ELF-1 (cell line): ENCODE measurements around the gene MGAT3.
"Not testable (repeated sequence)": the region's sequence is repeated elsewhere in the genome, so short reads cannot be mapped to it uniquely, and the experiment has no call there.

Source experiments
- DNase-seq: peaks from one replicate; pipeline ENCODE4 v3.0.0-alpha.2; 2016; ENCODE audit warnings: low read depth, low spot score

MGAT3 gene, protein sequence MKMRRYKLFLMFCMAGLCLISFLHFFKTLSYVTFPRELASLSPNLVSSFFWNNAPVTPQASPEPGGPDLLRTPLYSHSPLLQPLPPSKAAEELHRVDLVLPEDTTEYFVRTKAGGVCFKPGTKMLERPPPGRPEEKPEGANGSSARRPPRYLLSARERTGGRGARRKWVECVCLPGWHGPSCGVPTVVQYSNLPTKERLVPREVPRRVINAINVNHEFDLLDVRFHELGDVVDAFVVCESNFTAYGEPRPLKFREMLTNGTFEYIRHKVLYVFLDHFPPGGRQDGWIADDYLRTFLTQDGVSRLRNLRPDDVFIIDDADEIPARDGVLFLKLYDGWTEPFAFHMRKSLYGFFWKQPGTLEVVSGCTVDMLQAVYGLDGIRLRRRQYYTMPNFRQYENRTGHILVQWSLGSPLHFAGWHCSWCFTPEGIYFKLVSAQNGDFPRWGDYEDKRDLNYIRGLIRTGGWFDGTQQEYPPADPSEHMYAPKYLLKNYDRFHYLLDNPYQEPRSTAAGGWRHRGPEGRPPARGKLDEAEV

DNA sequence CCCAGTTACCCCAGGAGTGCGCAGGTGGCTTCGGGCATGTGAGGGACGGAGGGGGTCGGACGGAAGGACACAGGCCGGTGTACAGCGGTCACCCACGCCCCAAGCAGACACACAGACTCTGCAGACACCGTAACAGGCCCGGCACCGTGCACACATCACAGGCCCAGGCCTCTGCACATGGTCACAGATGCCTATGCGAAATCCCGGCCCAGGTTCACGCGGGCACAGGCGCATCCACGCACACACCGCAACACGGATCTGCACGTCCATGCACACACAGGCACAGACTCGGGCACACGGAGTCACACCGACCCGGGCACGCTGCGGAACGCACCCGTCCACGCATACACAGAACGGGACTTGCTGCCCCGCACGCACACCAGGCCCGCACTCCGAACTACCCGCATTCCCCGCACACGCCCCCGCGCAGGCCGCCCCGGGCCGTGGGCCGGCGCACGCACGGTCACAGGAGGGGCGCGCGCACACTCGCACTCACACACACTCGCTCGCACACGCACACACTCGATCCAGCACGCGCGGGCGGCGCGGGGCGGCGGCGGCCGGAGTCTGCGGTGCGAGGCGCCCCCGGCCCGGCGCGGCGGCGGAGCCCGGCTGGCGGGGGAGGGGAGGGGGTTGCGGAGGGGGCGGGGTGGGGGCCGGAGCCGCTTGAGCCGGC is at the start of gene MGAT3:
TSS of gene MGAT3 (plus strand) at position 491 of the 676 bp plus-strand sequence. CDS start 30,336 bp downstream, outside the sequence.
- DNase-seq, result no peak

DNA sequence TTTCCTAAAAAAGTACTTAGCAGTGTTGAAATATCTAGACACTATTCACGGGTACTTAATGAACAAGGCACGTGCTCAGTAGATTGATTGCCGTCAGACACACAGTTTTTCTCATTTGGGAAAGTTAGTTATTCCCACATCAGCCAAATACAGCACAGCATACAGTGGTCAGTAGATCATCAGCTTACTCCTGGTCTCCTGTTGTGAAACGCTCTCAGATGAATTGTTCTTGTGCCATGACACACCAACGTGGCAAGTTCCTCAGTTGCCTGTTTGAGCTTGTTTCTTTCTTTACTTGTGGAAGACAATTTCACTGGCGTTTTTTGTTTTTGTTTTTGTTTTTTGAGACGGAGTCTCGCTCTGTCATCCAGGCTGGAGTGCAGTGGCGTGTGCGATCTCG is 48.6 kb upstream of the MGAT3 start:
- no peak for DNase-seq

DNA sequence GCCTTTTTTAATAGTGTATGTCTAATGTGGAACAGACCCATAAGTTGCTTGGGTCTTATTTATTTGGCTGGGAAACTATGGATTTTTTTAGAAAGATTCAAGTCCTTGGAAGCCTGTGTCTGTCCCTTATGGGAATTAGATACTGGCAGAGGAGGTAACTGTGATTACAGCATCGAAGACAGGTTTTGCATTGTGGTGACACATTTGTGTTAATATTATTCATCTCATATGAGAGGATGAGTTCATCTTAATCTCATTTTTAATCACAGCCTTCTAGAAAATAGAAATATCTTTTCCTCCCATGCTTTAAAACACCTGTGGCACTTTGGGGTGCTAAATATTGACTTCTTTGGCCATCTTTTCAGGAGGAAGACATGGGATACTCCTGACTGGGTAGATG is 48.0 kb upstream of the MGAT3 start:
- no peak for DNase-seq

DNA sequence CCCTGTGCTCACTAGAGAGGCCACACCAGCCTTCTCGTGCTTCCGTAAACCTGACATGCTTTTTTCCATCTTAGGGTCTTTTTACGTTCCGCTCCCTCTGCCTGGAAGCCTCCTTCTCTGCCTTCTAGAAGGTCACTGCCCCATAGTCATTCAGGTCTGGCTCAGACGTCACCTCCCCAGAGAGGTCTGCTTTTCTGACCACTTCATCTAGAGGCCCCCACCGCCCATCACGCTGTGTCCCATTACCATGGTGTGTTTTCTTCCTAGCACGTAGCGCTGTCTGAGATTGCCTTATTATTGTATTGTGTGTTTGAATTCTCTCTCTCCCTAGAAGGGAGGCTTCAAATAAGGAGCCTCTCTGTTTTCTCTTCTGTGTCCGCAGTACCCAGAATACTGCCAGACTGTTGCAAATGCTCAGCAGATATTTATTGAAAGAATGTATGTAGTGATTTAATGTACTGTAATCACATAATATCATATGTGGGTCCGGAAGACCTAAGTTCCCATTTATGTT is 47.2 kb upstream of the MGAT3 start:
- no peak for DNase-seq

DNA sequence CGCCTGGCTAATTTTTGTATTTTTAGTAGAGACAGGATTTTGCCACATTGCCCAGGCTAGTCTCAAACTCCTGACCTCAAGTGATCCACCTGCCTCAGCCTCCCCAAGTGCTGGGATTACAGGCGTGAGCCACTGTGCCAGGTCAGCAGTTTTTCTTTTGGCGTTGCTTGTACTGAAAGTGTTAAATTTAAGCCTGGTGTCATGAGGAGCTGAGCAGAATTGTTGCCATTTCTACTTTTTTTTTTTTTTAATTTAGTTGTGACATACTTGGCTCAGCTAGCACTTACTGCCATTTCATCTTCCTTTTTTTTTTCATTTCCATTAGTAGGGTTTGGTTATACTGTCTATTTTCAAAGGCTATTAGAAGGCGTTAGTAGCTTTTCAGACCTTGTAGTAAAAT is 46.5 kb upstream of the MGAT3 start:
- no peak for DNase-seq

DNA sequence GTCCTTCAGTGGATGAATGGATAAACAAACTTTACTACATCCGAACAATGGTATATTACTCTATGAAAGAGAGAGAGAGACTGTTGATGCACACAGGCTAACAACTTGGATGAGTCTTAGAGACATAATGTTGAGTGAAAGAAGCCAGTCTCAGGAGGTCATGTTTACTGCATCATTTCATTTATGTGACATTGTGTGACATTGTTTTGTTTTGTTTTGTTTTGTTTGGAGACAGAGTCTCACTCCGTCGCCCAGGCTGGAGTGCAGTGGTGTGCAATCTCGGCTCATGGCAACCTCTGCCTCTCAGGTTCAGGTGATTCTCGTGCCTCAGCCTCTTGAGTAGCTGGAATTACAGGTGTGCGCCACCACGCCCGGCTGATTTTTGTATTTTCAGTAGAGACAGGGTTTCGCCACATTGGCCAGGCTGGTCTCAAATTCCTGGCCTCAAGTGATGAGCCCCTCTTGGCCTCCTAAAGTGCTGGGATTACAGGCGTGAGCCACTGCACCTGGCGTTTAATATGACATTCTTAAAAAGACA is 44.9 kb upstream of the MGAT3 start:
- DNase-seq, result not testable (repeated sequence)

DNA sequence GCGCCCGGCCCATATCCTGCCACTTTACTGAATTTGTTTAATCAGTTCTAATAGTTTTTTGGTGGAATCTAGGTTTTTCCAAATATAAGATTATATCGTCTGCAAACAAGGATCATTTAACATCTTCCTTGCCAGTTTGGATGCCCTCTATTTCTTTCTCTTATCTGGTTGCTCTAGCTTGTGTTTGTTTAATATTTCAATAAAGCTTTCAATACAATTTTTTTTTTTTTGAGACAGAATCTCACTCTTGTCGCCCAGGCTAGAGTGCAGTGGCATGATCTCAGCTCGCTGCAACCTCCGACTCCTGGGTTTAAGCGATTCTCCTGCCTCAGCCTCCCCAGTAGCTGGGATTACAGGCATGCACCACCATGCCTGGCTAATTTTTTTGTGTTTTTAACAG is 43.6 kb upstream of the MGAT3 start:
- DNase-seq, result not testable (repeated sequence)

DNA sequence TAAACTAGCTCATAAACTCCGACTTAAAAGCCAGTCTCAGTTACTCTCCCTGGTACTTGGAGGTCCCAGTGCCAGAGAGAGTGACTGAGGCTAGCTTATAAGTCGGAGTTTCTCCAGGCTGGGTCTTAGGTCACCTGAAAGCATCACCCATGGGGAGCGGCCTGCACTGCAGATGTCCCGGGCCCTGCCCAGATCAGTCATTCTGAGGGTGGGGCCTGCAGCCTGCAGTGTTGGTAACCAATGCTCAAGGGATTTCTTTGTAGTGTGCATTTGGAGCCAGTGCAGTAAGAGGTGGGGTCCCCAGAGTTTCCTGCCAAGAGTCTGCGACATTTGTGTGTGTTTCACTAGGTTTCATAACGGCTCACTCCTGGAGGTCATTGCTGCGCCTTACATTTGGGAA is 42.4 kb upstream of the MGAT3 start:
- no peak for DNase-seq

DNA sequence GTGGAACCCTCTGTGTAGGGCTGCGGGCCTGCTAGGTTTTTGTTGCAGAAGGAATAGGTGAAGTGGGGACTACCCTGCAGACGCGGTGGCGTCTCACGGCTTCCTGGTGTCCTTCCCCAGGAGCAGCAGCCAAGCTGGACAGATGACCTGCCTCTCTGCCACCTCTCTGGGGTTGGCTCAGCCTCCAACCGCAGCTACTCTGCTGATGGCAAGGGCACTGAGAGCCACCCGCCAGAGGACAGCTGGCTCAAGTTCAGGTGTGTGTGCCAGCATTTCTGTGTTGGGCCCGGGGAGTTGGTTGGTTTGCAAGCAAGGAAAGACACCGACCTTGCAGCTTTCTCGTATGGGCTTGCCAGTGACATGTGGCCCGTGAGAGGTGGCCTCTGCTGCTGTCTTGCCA is 41.9 kb upstream of the MGAT3 start:
- no peak for DNase-seq

DNA sequence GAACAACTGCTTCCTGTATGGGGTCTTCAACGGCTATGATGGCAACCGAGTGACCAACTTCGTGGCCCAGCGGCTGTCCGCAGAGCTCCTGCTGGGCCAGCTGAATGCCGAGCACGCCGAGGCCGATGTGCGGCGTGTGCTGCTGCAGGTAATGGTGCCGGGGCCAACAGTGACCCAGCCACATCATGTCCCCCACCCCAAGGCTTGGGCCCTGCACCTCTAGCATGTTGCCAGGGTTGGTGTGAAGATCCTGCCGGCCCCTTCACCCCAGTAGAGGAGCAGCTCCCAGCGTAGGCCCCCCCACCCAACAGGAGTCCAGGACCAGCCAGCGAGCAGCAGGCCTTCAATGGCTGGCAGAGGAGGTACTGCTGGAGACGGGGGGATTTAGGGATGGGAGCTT is 41.3 kb upstream of the MGAT3 start:
- DNase-seq, result no peak

DNA sequence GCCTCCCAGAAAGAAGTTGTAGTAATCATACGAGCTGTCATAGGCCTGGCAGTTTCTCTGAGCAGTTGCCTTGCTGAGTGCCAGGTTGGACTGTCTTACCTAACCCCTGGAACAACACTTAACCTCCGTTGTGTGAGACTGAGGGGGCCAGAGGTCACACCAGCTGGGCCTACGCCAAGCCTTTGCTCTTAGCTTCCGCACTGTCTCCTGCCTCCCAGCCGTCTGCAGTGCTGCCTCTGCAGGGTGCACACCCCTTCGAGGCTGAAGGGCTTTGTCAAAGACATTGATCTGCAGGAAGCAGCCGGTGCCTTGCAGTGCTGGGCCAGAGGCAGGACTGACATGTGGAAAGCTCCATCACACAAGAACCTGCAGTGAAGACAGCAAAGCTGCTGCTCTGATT is 40.5 kb upstream of the MGAT3 start:
- DNase-seq, result peak; percentile 26

DNA sequence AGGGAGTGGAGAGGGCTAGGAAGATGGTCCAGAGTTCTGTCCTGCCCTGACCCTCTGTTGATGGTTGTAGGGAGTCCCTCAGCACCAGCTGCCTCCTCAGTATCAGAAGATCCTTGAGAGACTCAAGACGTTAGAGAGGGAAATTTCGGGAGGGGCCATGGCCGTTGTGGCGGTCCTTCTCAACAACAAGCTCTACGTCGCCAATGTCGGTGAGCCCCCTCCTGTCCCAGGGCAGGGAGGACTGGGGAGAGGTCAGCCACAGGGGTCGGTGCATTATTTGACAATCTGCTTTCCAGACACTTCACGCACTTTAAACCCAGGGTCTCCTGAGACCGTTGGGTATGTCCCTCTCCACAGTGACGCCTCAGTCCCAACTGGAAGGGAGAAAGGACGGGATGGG is 39.2 kb upstream of the MGAT3 start:
- no peak for DNase-seq

DNA sequence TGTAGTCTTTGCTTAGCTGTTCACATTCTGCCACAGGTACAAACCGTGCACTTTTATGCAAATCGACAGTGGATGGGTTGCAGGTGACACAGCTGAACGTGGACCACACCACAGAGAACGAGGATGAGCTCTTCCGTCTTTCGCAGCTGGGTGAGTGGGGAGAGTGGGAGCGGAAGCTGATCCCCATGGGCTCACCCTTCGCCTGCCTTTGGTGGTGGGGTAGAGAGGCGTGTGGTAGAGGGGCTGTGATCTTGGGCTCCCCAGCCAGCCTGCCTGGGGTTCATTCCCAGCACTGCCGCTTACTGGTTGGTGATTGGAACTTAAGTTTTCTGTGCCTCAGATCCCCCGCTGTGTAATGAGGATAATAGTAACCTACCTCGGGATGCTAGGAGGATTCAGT is 38.1 kb upstream of the MGAT3 start:
- DNase-seq, result no peak

DNA sequence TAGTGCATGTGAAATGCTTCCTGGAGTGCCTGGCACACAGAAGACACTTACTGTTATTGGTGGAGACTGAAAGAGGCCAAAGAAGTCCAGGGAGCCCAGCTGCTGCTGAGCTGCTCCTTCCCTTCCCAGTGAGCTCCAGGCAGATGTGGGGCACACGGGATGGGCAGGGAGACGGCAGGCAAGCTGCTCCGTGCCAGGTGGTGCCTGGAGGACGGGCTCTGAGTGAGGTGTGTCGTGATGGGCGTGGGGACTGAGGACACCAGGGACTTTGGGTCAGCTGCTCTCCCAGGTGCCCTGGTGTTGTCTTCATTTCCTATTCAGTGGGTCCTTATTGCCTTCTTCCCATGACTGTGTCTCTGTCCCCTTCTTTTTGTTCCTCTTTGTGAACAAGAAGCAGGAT is 37.7 kb upstream of the MGAT3 start:
- no peak for DNase-seq

DNA sequence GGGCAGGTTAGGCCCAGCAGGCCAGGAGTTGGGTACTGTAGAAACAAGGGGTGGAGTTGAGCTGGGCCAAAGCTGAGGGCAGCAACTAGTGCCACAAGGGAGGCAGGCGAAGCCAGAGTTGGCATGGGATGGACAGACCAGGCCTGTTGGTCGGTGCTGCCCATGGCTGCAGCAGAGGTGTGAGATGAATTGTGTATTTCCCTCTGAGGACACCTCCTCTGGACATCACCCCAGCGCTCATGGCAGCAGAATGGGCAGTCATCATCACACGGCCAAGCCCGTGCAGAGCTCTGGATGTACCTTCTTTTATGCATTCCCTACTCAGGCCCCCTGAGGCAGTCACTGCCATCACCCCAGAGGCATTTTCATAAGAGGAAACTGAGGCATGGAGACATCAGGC is 36.9 kb upstream of the MGAT3 start:
- DNase-seq, result no peak

DNA sequence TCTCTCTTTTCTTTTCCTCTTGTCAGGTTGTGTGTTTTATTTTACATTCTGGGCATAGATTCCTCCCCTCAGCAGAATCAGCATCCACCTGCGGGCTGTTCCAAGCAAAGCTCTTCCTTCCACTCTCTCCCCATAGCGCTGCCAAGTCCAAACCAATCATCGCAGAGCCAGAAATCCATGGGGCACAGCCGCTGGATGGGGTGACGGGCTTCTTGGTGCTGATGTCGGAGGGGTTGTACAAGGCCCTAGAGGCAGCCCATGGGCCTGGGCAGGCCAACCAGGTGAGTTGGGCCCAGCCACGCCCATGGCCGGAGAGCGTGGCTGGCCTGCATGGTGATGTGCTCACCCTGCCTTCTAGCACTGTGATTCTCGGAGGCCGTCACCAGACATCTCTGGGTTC is 35.1 kb upstream of the MGAT3 start:
- DNase-seq, result no peak

DNA sequence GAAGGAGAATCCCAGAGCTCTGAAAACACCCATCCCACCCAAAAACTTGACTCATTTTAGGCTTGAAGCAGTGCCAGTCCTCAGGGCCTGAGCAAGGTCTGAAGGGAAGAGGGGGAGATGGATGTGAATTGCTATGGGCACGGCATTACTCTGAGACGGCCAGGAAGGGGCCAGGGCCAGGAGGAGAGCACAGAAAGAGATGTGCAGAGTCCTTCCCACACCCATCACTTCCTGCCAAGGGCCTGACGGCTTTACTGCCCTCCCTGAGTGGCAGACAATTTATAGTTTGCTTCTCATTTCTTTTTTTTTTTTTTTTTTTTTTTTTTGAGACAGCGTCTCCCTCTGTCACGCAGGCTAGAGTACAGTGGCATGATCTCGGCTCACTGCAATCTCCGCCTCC is 34.7 kb upstream of the MGAT3 start:
- DNase-seq, result no peak

DNA sequence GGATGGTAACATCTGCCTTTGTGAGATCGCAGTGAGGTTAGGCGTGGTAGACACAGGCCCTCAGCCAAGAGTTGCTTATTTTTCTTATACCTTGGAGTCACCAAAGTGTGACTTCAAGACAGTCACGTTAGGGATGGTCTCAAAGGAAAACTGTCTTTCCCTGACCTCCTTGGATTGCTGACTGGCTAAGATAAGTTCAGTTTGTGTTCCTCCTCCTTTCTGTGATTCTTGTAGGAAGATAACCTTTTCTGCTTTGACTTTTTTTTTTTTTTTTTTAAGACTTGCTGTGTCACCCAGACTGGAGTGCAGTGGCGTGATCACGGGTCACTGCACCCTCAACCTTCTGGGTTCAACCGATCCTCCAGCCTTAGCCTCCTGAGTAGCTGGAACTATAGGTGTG is 34.1 kb upstream of the MGAT3 start:
- DNase-seq, result no peak

DNA sequence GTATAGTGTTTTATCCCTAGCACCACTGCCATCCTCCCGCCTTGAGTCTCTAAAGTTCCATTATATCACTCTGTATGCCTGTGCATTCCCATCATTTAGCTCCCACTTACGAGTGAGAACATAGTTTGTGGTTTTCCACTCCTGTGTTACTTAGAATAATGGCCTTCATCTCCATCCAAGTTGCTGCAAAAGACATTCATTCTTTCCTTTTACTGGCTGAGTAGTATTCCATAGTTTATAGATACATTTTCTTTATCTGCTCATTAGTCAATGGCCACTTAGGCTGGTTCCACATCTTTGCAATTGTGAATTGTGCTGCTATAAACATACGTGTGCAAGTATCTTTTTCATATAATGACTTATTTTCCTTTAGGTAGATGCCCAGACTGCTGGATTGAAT is 32.8 kb upstream of the MGAT3 start:
- DNase-seq, result no peak

DNA sequence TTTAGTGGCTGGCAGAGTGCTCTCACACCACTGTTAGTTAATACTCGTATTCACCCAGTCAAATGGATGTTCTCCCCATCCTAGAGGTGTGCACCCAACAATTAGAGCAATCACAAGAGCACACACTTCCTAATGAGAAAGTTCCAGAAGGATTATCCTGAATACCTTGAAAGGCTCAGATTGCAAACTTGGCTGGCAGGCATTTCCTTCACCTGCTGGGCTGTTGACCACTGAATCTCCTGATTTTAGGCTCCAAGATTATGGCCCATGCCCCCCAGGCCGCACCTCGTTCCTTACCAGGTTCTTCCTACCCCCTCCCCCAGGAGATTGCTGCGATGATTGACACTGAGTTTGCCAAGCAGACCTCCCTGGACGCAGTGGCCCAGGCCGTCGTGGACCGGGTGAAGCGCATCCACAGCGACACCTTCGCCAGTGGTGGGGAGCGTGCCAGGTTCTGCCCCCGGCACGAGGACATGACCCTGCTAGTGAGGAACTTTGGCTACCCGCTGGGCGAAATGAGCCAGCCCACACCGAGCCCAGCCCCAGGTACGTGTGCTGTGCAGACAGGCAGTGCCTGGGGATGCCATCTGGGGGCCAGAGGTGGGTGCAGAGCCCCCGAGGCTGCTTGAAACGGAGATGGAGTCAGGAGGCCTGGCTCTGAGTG is 30.3 kb upstream of the MGAT3 start:
- DNase-seq, result no peak

DNA sequence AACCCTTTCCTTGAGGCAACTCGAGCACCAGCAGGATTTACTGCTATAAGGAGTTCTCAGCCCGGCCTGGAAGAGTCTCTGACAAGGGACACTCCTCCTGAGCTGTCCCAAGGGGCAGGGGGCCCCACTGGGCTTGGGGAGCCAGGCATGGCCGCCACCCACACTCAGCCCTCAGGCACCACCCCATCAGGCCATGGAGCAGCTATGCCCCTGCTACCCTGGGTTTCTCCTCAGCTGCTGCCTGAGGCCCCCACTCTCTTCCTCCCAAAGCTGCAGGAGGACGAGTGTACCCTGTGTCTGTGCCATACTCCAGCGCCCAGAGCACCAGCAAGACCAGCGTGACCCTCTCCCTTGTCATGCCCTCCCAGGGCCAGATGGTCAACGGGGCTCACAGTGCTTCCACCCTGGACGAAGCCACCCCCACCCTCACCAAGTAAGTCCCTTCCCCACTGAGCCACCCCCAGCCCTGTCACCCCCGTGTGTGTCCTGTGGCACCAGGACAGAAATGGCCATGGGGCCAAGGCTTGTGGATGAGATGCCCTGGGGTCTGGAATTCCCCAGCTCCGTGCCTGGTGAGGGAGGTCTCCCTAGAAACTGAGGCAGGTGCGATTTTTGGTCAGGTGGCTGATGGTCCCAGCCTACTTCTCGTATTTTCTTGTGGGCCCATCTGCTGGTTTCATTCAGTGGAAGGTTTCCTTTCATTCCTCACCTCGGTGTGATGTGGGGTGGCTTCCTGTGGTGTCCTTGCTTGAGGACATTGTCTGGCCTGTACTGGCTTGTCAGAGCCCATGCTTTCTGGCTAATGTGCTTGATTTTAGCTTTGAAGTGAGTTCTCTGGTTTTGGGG is 28.8 kb upstream of the MGAT3 start:
- no peak for DNase-seq
